ENCODE results near the gene CTNND1. TPM values are rescaled to one million over a fixed set of nuclear protein-coding genes. Genes with fewer than 3 reads are reported as not detected.

CTNND1 gene
- total RNA-seq, 1 experiment from 2014 or later = 174 TPM

DNA sequence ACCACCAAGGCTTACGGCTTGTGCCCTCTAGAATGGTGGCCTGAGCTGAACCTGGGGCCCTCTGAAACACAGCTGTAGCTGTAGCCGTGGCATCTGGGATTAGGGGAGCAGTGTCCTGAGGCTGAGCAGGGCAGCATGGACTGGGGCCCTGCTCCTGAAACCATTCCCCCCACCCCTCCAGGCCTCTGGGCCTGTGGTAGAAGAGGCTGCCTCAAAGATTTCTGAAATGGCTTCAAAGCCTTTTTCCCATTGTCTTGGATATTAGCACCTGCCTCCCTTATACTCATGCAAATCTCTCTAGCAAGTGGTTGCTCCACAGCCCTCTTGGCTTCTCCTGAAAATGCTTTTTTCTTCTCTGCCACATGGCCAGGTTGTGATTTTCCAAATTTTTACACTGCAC, 106.9 kb downstream of the CTNND1 start:
- POLR2A ChIA-PET (ENCODE audit: low non-redundant PET) = no interaction called here
- Histone ChIP-seq H3K4me3 (ENCODE audit: low read depth, low read length, poor library complexity, severe bottlenecking) (no peak overlapping the region), H3K27ac (ENCODE audit: low read depth, low read length, poor library complexity, severe bottlenecking) (no peak overlapping the region), H3K27me3 (replicated peaks; ENCODE audit: insufficient read depth, low read depth, low read length, poor library complexity) (peaks cover 3% of the 10 kb centered on the region), H3K36me3 (ENCODE audit: insufficient read depth, low read length, poor library complexity, severe bottlenecking) (no peaks in the 10 kb centered on the region), H3K4me1 (ENCODE audit: insufficient read depth, low read length, poor library complexity, severe bottlenecking) (no peaks in the 10 kb centered on the region), H3K9me3 (ENCODE audit: low read depth, low read length, poor library complexity, severe bottlenecking) (no peaks in the 10 kb centered on the region)
- no TSS peak for BruUV-seq (replicated peaks)
- TF ChIP-seq, protein P1, sequence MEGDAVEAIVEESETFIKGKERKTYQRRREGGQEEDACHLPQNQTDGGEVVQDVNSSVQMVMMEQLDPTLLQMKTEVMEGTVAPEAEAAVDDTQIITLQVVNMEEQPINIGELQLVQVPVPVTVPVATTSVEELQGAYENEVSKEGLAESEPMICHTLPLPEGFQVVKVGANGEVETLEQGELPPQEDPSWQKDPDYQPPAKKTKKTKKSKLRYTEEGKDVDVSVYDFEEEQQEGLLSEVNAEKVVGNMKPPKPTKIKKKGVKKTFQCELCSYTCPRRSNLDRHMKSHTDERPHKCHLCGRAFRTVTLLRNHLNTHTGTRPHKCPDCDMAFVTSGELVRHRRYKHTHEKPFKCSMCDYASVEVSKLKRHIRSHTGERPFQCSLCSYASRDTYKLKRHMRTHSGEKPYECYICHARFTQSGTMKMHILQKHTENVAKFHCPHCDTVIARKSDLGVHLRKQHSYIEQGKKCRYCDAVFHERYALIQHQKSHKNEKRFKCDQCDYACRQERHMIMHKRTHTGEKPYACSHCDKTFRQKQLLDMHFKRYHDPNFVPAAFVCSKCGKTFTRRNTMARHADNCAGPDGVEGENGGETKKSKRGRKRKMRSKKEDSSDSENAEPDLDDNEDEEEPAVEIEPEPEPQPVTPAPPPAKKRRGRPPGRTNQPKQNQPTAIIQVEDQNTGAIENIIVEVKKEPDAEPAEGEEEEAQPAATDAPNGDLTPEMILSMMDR (conservative IDR thresholded peaks at IDR 0.05; ENCODE audit: low read depth, low read length) = no peak
- TF ChIP-seq EZH2 (IDR thresholded peaks at IDR 0.05; ENCODE audit: borderline replicate concordance, low read depth, low read length, poor library complexity, severe bottlenecking) = no peak
- intact Hi-C loops (cut with micrococcal nuclease; ENCODE audit: unreplicated experiment) = no loop called here
- no peak for DNase-seq (ENCODE audit: low spot score)
- CTCF ChIA-PET = no interaction called here

Other genes starting within 250 kb of the CTNND1 start
- gene SLC43A1, start 246.1 kb upstream of the CTNND1 start, total RNA-seq (2021) = 18.4 and 20.5 TPM in 2 replicates
- 165 and 176 TPM in 2 replicates for gene TIMM10, start 231.0 kb upstream of the CTNND1 start, total RNA-seq (2021)
- not detected in 2 replicates for gene SMTNL1, start 224.2 kb upstream of the CTNND1 start, total RNA-seq (2021)
- 30.4 and 38.8 TPM in 2 replicates for gene UBE2L6, start 194.1 kb upstream of the CTNND1 start, total RNA-seq (2021)
- gene SERPING1, start 164.1 kb upstream of the CTNND1 start, total RNA-seq (2021) = 5.2 and 7.0 TPM in 2 replicates
- 0.20 TPM in 1 of 2 replicates, not detected in the other for gene YPEL4, start 111.9 kb upstream of the CTNND1 start, total RNA-seq (2021)
- gene CLP1, start 104.0 kb upstream of the CTNND1 start, total RNA-seq (2021) = 23.4 and 26.8 TPM in 2 replicates
- gene ZDHHC5, start 93.7 kb upstream of the CTNND1 start, total RNA-seq (2021) = 72.9 and 76.9 TPM in 2 replicates
- gene MED19, start 49.6 kb upstream of the CTNND1 start, total RNA-seq (2021) = 35.4 and 43.6 TPM in 2 replicates
- 166 and 186 TPM in 2 replicates for gene TMX2, start 49.2 kb upstream of the CTNND1 start, total RNA-seq (2021)
- 192 and 212 TPM in 2 replicates for gene SELENOH, start 20.3 kb upstream of the CTNND1 start, total RNA-seq (2021)
- gene BTBD18, start 10.0 kb upstream of the CTNND1 start, total RNA-seq (2021) = not detected in 2 replicates